Neural crest cell (in vitro differentiated cells): ENCODE results near the gene GTF2A1L. TPM values are rescaled to one million over a fixed set of nuclear protein-coding genes. Genes with fewer than 3 reads are reported as not detected.

Source experiments
- DNase-seq: peaks from one replicate; pipeline ENCODE4 v3.0.0; 2021; ENCODE audit warnings: low read depth, mixed read lengths, low spot score
- H3K27ac Mint-ChIP-seq: one replicate; pipeline ENCODE4 v1.8.0; 2021; ENCODE audit warnings: mild to moderate bottlenecking, mixed read lengths; ENCODE audit not compliant: unreplicated experiment
- H3K27me3 Mint-ChIP-seq: 2 replicates; pipeline ENCODE4 v1.8.0; 2021; ENCODE audit warnings: low read depth, mild to moderate bottlenecking, mixed read lengths
- H3K36me3 Mint-ChIP-seq: 2 replicates; pipeline ENCODE4 v1.8.0; 2021; ENCODE audit warnings: low read depth, mild to moderate bottlenecking, mixed read lengths
- H3K4me1 Mint-ChIP-seq: 2 replicates; pipeline ENCODE4 v1.8.0; 2021; ENCODE audit warnings: mixed read lengths
- H3K4me3 Mint-ChIP-seq: one replicate; pipeline ENCODE4 v1.8.0; 2021; ENCODE audit warnings: mild to moderate bottlenecking, mixed read lengths
- H3K9me3 Mint-ChIP-seq: 2 replicates; pipeline ENCODE4 v1.8.0; 2021; ENCODE audit warnings: mixed read lengths
- CTCF ChIP-seq: fragments of 200-600 bp; sonication (generic); conservative IDR thresholded peaks from 2 replicates; pipeline ENCODE4 v1.5.0; 2021; ENCODE audit warnings: antibody characterized with exemption, mild to moderate bottlenecking
- total RNA-seq: library from RNA; stranded (reverse); gene quantifications from 2 replicates; pipeline ENCODE4 v1.2.1, GENCODE V29; 2021

Gene GTF2A1L
- total RNA-seq, 1 donor from 2014 or later: not detected

- TF ChIP-seq CTCF: no peak
- H3K27ac Mint-ChIP-seq: no peak overlapping the region
- no peak for DNase-seq
- no peak overlapping the region for H3K4me3 Mint-ChIP-seq
- H3K9me3 Mint-ChIP-seq: no peaks in the 10 kb centered on the region
- peaks cover 33% of the 10 kb centered on the region for H3K4me1 Mint-ChIP-seq
- H3K27me3 Mint-ChIP-seq: no peaks in the 10 kb centered on the region
- no peaks in the 10 kb centered on the region for H3K36me3 Mint-ChIP-seq
These were observed 103.5 kb downstream of the GTF2A1L start for GRCh38 chr2:48721158-48721557.

GRCh38 chr2:48722391-48722790 is 104.7 kb downstream of the GTF2A1L start:
- peaks cover 33% of the 10 kb centered on the region for H3K4me1 Mint-ChIP-seq
- TF ChIP-seq CTCF: no peak
- H3K9me3 Mint-ChIP-seq: no peaks in the 10 kb centered on the region
- no peak overlapping the region for H3K4me3 Mint-ChIP-seq
- no peaks in the 10 kb centered on the region for H3K36me3 Mint-ChIP-seq
- H3K27me3 Mint-ChIP-seq: no peaks in the 10 kb centered on the region
- no peak for DNase-seq
- H3K27ac Mint-ChIP-seq: no peak overlapping the region

- peaks cover 26% of the 10 kb centered on the region for H3K4me1 Mint-ChIP-seq
- no peaks in the 10 kb centered on the region for H3K9me3 Mint-ChIP-seq
- H3K36me3 Mint-ChIP-seq: no peaks in the 10 kb centered on the region
- H3K27ac Mint-ChIP-seq: no peak overlapping the region
- H3K27me3 Mint-ChIP-seq: no peaks in the 10 kb centered on the region
- no peak for DNase-seq
- H3K4me3 Mint-ChIP-seq: no peak overlapping the region
- TF ChIP-seq CTCF: no peak
These were observed 105.5 kb downstream of the GTF2A1L start for GRCh38 chr2:48723129-48723528.

GRCh38 chr2:48724278-48724677 is 106.6 kb downstream of the GTF2A1L start:
- Mint-ChIP-seq H3K27me3 (no peaks in the 10 kb centered on the region), H3K9me3 (no peaks in the 10 kb centered on the region), H3K4me1 (peaks cover 26% of the 10 kb centered on the region), H3K4me3 (no peak overlapping the region), H3K27ac (no peak overlapping the region), H3K36me3 (no peaks in the 10 kb centered on the region)
- no peak for DNase-seq
- TF ChIP-seq CTCF: no peak

GRCh38 chr2:48725696-48726494 is 108.2 kb downstream of the GTF2A1L start:
- TF ChIP-seq CTCF: no peak
- no peak for DNase-seq
- Mint-ChIP-seq H3K27me3 (no peaks in the 10 kb centered on the region), H3K4me1 (peaks cover 12% of the 10 kb centered on the region), H3K36me3 (no peaks in the 10 kb centered on the region), H3K9me3 (no peaks in the 10 kb centered on the region), H3K27ac (no peak overlapping the region), H3K4me3 (no peak overlapping the region)
